GM12878 (cell line): Measurements from ENCODE around the gene CCN5. TPM values are rescaled to one million over a fixed set of nuclear protein-coding genes. Genes with fewer than 3 reads are reported as not detected.

Experiments used
- ATAC-seq: fragments of 200-7000 bp; cut with Tn5 transposase; 3 replicates; pipeline ENCODE4 v1.9.1; 2020; ENCODE audit warnings: mild to moderate bottlenecking, moderate library complexity
- BruUV-seq: library from RNA; stranded (reverse); fragments of 400-500 nt; replicated peaks from 2 replicates; lab custom pipeline; 2021; lab: Mats Ljungman, UMichigan
- CTCF ChIA-PET: fragments of 300-600 bp; sonication (Branson Sonifier 250); formaldehyde crosslinking; extraction: SDS; loops from one replicate; lab custom pipeline; 2021; ENCODE audit warnings: inconsistent platforms; lab: Yijun Ruan, JAX
- POLR2A ChIA-PET: fragments of 350-600 bp; formaldehyde crosslinking; extraction: SDS; loops from one replicate; lab custom pipeline; 2021; ENCODE audit warnings: inconsistent platforms; lab: Charles Lee
- RAD21 ChIA-PET: fragments of 300-600 bp; sonication (Branson Sonifier 250); formaldehyde crosslinking; loops from one replicate; lab custom pipeline; 2023; ENCODE audit warnings: antibody characterized with exemption; ENCODE audit not compliant: unreplicated experiment; lab: Charles Lee
- SMC1A ChIA-PET: fragments of 300-600 bp; sonication (Branson Sonifier 250); formaldehyde crosslinking; loops from one replicate; lab custom pipeline; 2023; ENCODE audit not compliant: unreplicated experiment, uncharacterized antibody; lab: Charles Lee
- DNase-seq: peaks from one replicate; pipeline ENCODE4 v3.0.0-alpha.2; 2011; ENCODE audit warnings: low read depth, low spot score
- FAIRE-seq: peaks from 3 replicates; lab custom pipeline; 2011; peaks lifted over from hg19 to GRCh38; lab: Jason Lieb, UNC
- H2AFZ ChIP-seq: 2 replicates; pipeline ENCODE4 v1.6.0; 2011; ENCODE audit warnings: low read depth, low read length, control low read depth; ENCODE audit not compliant: control insufficient read depth
- H3K27ac ChIP-seq: 2 replicates; pipeline ENCODE4 v1.5.1; 2011; ENCODE audit warnings: control low read depth; ENCODE audit not compliant: control insufficient read depth, insufficient read depth
- H3K27me3 ChIP-seq, 2 experiments: replicated peaks in 1 of 2; 2 replicates each; pipeline versions ENCODE4 v1.6.0 to v1.6.1; 2011; ENCODE audit warnings: low read length in 1 of 2; ENCODE audit not compliant: control insufficient read depth in 2 of 2, insufficient read depth in 2 of 2
- H3K36me3 ChIP-seq, 2 experiments: 2 replicates each; pipeline ENCODE4 v1.5.1; 2011; ENCODE audit warnings: low read length in 1 of 2; ENCODE audit not compliant: control insufficient read depth in 2 of 2, insufficient read depth in 2 of 2
- H3K4me1 ChIP-seq: 2 replicates; pipeline ENCODE4 v1.6.1; 2011; ENCODE audit warnings: mild to moderate bottlenecking, low read length, moderate library complexity, mixed read lengths; ENCODE audit not compliant: control insufficient read depth, insufficient read depth
- H3K4me2 ChIP-seq: 2 replicates; pipeline ENCODE4 v1.6.0; 2011; ENCODE audit warnings: control low read depth; ENCODE audit not compliant: control insufficient read depth, insufficient read depth
- H3K4me3 ChIP-seq: fragments of 200-600 bp; sonication (generic); 2 replicates; pipeline ENCODE4 v1.5.1; 2016
- H3K79me2 ChIP-seq: 2 replicates; pipeline ENCODE4 v1.6.0; 2011; ENCODE audit warnings: low read length; ENCODE audit not compliant: control insufficient read depth, insufficient read depth
- H3K9ac ChIP-seq: 2 replicates; pipeline ENCODE4 v1.8.0; 2011; ENCODE audit warnings: low read length, control low read depth, mixed read lengths; ENCODE audit not compliant: control insufficient read depth, insufficient read depth
- H3K9me3 ChIP-seq: replicated peaks from 3 replicates; pipeline ENCODE4 v1.5.1; 2011; ENCODE audit warnings: mild to moderate bottlenecking, low read length; ENCODE audit not compliant: control insufficient read depth, insufficient read depth
- H4K20me1 ChIP-seq: 2 replicates; pipeline ENCODE4 v1.6.0; 2011; ENCODE audit not compliant: control insufficient read depth, insufficient read depth
- EZH2 ChIP-seq: IDR thresholded peaks from 2 replicates; pipeline ENCODE4 v1.6.1; 2012; ENCODE audit warnings: low read depth, mild to moderate bottlenecking, control low read depth, inconsistent platforms, low read length, borderline replicate concordance; ENCODE audit not compliant: control insufficient read depth
- MTA2 ChIP-seq: fragments of 450-650 bp; IDR thresholded peaks from 2 replicates; pipeline ENCODE4 v1.6.1; 2016; ENCODE audit warnings: low read depth, mild to moderate bottlenecking, moderate library complexity
- NFIC ChIP-seq: IDR thresholded peaks from 2 replicates; pipeline ENCODE4 v1.6.1; 2012; ENCODE audit warnings: low read depth, mild to moderate bottlenecking, inconsistent platforms, low read length, moderate library complexity
- PML ChIP-seq: IDR thresholded peaks from 2 replicates; pipeline ENCODE4 v1.6.1; 2012; ENCODE audit warnings: low read length, inconsistent platforms
- SIX5 ChIP-seq: IDR thresholded peaks from 2 replicates; pipeline ENCODE4 v1.6.1; 2011; ENCODE audit warnings: mild to moderate bottlenecking, low read depth, low read length, moderate library complexity; ENCODE audit not compliant: severe bottlenecking
- WGBS: methylation state at CpG from one replicate; pipeline ENCODE4 v1.1.6; 2016; ENCODE audit warnings: low lambda C conversion rate; ENCODE audit not compliant: insufficient replicate concordance, insufficient coverage; ENCODE audit errors: missing lambda C conversion rate; 5-methylcytosine and 5-hydroxymethylcytosine counted together
- in situ Hi-C: fragments of 300-500 bp; cut with MboI; formaldehyde crosslinking; loops from 9 replicates; pipeline ENCODE4 v1.14.3; 2018; ENCODE audit warnings: mixed read lengths
- intact Hi-C: fragments of 100-400 bp; cut with micrococcal nuclease; formaldehyde crosslinking; loops from one replicate; pipeline ENCODE4 v1.14.2; 2022; ENCODE audit not compliant: unreplicated experiment
- polyA plus RNA-seq, 11 experiments: library from polyadenylated mRNA; depleted of rRNA in 4 of 11; unstranded in 6 of 11; stranded (reverse) in 5 of 11; fragments of >200 nt; fragmentation: Nextera tagmentation in 4 of 11; fragmentation: Illumina TruSeq in 1 of 11; extraction: Ambion mirVana in 4 of 11; extraction: Trizol in 1 of 11; gene quantifications; 1 replicate in 1 of 11; 2 replicates in 10 of 11; pipeline versions ENCODE4 v1.2.1 to v1.2.3, GENCODE V29; 2011 to 2016; ENCODE audit warnings: inconsistent platforms in 2 of 11, missing spikeins in 2 of 11, low read depth in 1 of 11
- total RNA-seq, 4 experiments: library from RNA; depleted of rRNA in 3 of 4; stranded (reverse); fragments of >200 nt in 3 of 4; fragmentation: Illumina TruSeq in 1 of 4; extraction: Trizol in 1 of 4; gene quantifications; 2 replicates each; pipeline versions ENCODE4 v1.2.1 to v1.2.3, GENCODE V29; 2013 to 2021
- TF ChIP-seq, protein P1 (sequence below): fragments of 450-650 bp; IDR thresholded peaks from 2 replicates; pipeline ENCODE4 v1.6.1; 2016; ENCODE audit warnings: mild to moderate bottlenecking

The CCN5 gene
- total and polyA plus RNA-seq, 10 of the 15 experiments (the other 5 are each of a cell fraction or from before 2014, with no cell fraction given): 0.14 to 0.15 TPM; not detected in 8

DNA sequence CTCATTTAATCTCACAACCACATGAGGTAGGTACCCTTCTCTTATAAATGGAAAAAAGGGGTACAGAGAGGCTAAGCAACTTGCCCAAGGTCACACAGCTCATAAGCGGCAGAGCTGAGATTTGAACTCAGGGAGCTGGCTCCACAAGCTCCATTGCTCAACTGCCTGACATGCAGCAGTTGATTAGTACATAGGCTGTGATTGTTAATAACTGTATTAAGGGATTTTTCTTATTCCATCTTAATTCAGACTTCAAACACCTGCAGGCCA lies 6.6 kb downstream of the CCN5 start:
- RAD21 ChIA-PET: no interaction called here
- in situ Hi-C loops (no loop called here), intact Hi-C loops (no loop called here)
- Histone ChIP-seq H3K79me2 (no peaks in the 10 kb centered on the region), H3K4me3 (no peak overlapping the region), H3K9me3 (no peaks in the 10 kb centered on the region), H2AFZ (no peak overlapping the region), H3K4me1 (no peaks in the 10 kb centered on the region), H3K4me2 (no peak overlapping the region), H3K27me3 (peaks cover 0 to 1% of the 10 kb centered on the region in 2 experiments; a peak in 3 of 4 replicates), H3K36me3 (no peaks in the 10 kb centered on the region), H3K27ac (no peak overlapping the region), H3K9ac (no peak overlapping the region), H4K20me1 (no peaks in the 10 kb centered on the region)
- no peak for DNase-seq
- TF ChIP-seq SIX5: no peak
- no peak for TF ChIP-seq NFIC
- no peak for TF ChIP-seq PML
- TF ChIP-seq EZH2: no peak
- TF ChIP-seq, protein P1, sequence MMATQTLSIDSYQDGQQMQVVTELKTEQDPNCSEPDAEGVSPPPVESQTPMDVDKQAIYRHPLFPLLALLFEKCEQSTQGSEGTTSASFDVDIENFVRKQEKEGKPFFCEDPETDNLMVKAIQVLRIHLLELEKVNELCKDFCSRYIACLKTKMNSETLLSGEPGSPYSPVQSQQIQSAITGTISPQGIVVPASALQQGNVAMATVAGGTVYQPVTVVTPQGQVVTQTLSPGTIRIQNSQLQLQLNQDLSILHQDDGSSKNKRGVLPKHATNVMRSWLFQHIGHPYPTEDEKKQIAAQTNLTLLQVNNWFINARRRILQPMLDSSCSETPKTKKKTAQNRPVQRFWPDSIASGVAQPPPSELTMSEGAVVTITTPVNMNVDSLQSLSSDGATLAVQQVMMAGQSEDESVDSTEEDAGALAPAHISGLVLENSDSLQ: no peak
- no peak for ATAC-seq
- no peak for FAIRE-seq
- SMC1A ChIA-PET: interaction anchor here (1.2 kb wide), 1 partner anchor 17 kb away, joined by 3 read pairs; no protein-coding TSS in a partner anchor
- CTCF ChIA-PET: interaction anchor here (1.3 to 1.6 kb wide), 2 partner anchors 11 to 25 kb away, joined by 4 to 8 read pairs; no protein-coding TSS in a partner anchor
- no TSS peak for BruUV-seq
- WGBS: 88% methylated on average over 1 of the region's 1 CpG
- POLR2A ChIA-PET: interaction anchor here (0.7 kb wide), 1 partner anchor 120 kb away, joined by 5 read pairs; no protein-coding TSS in a partner anchor

DNA sequence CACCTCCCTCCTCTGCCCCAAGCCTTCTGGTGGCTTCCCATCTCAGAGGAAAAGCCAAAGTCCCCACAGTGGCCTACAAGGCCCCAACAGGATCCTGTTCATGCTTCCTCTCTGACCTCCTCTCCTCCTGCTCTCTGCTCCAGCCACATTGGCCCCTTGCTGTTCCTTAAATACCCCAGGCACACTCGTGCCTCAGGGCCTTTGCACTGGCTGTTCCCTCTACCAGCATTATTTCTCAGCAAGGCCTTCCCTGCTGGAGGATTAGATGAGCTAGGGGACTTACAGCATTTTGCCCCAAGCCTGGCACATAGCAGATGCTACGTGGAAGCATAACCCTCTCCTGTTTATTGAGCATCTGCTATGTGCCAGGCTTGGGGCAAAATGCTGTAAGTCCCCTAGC lies 7.8 kb downstream of the CCN5 start:
- CTCF ChIA-PET: interaction anchor here (0.9 to 1.7 kb wide), 2 partner anchors 40 to 144 kb away, joined by 3 to 4 read pairs; no protein-coding TSS in a partner anchor
- Histone ChIP-seq H3K9ac (no peak overlapping the region), H3K27ac (no peak overlapping the region), H2AFZ (no peak overlapping the region), H3K79me2 (no peaks in the 10 kb centered on the region), H3K4me3 (no peak overlapping the region), H4K20me1 (no peaks in the 10 kb centered on the region), H3K4me2 (no peak overlapping the region), H3K36me3 (no peaks in the 10 kb centered on the region), H3K4me1 (no peaks in the 10 kb centered on the region), H3K9me3 (no peaks in the 10 kb centered on the region), H3K27me3 (peaks cover 0 to 1% of the 10 kb centered on the region in 2 experiments; a peak in 3 of 4 replicates)
- TF ChIP-seq MTA2: no peak
- ATAC-seq (no peak), FAIRE-seq (no peak), DNase-seq (no peak)
- WGBS: 16% methylated on average over 2 of the region's 2 CpGs
- in situ Hi-C loops: no loop called here
- POLR2A ChIA-PET: interaction anchor here (0.5 kb wide), 1 partner anchor 396 kb away, joined by 4 read pairs; no protein-coding TSS in a partner anchor
- SMC1A ChIA-PET: interaction anchor here (1.3 kb wide), 1 partner anchor 10 kb away, joined by 3 read pairs; no protein-coding TSS in a partner anchor
- RAD21 ChIA-PET: no interaction called here
- intact Hi-C loops: no loop called here
- no TSS peak for BruUV-seq
